ENCODE measurements around the gene CWC22.

DNA sequence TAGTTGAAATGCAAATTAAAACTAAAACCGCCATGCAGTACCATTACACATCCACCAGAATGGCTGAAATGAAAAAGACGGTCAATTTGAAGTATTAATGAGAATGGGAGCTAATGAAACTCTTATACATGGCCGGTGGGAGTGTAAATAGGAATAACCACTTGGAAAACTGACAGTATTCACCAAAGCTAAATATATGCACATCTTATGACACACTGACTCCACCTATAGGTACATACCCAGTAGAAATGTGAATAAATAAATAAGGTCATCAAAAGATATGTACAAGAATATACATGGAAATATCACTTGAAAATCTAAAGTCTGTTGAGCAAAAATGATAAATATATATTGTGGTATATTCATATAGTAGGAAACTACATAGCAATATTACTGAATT lies 57.7 kb downstream of the CWC22 start:
- TF ChIP-seq NONO (IDR thresholded peaks at IDR 0.05) (no peak), NONO (CRISPR knock-in tag; conservative IDR thresholded peaks at IDR 0.05) (no peak), SIN3B (IDR thresholded peaks at IDR 0.05; ENCODE audit: low read length) (no peak), CCDC6 (CRISPR knock-in tag; IDR thresholded peaks at IDR 0.05) (no peak), POLR2G (IDR thresholded peaks at IDR 0.05; ENCODE audit: low read depth, low read length) (no peak), ZNF292 (CRISPR knock-in tag; IDR thresholded peaks at IDR 0.05; ENCODE audit: borderline replicate concordance, low read depth) (no peak), ZNF484 (CRISPR knock-in tag; IDR thresholded peaks at IDR 0.05; ENCODE audit: borderline replicate concordance, low read depth) (no peak)
- TF ChIP-seq, protein P1, sequence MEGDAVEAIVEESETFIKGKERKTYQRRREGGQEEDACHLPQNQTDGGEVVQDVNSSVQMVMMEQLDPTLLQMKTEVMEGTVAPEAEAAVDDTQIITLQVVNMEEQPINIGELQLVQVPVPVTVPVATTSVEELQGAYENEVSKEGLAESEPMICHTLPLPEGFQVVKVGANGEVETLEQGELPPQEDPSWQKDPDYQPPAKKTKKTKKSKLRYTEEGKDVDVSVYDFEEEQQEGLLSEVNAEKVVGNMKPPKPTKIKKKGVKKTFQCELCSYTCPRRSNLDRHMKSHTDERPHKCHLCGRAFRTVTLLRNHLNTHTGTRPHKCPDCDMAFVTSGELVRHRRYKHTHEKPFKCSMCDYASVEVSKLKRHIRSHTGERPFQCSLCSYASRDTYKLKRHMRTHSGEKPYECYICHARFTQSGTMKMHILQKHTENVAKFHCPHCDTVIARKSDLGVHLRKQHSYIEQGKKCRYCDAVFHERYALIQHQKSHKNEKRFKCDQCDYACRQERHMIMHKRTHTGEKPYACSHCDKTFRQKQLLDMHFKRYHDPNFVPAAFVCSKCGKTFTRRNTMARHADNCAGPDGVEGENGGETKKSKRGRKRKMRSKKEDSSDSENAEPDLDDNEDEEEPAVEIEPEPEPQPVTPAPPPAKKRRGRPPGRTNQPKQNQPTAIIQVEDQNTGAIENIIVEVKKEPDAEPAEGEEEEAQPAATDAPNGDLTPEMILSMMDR (CRISPR knock-in tag; IDR thresholded peaks at IDR 0.05), result no peak
- TF ChIP-seq, protein P2, sequence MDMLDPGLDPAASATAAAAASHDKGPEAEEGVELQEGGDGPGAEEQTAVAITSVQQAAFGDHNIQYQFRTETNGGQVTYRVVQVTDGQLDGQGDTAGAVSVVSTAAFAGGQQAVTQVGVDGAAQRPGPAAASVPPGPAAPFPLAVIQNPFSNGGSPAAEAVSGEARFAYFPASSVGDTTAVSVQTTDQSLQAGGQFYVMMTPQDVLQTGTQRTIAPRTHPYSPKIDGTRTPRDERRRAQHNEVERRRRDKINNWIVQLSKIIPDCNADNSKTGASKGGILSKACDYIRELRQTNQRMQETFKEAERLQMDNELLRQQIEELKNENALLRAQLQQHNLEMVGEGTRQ (IDR thresholded peaks at IDR 0.05; ENCODE audit: low read depth, low read length), result no peak
- TF ChIP-seq, protein P2 (CRISPR knock-in tag; IDR thresholded peaks at IDR 0.05; ENCODE audit: borderline replicate concordance), result no peak
- TF ChIP-seq, protein P3, sequence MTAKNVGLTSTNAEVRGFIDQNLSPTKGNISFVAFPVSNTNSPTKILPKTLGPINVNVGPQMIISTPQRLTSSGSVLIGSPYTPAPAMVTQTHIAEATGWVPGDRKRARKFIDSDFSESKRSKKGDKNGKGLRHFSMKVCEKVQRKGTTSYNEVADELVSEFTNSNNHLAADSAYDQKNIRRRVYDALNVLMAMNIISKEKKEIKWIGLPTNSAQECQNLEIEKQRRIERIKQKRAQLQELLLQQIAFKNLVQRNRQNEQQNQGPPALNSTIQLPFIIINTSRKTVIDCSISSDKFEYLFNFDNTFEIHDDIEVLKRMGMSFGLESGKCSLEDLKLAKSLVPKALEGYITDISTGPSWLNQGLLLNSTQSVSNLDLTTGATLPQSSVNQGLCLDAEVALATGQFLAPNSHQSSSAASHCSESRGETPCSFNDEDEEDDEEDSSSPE (CRISPR knock-in tag; IDR thresholded peaks at IDR 0.05), result no peak
